ENCODE results near the gene MAK. TPM values are rescaled to one million over a fixed set of nuclear protein-coding genes. Genes with fewer than 3 reads are reported as not detected.

Gene MAK
- total and polyA plus RNA-seq, 2 of the 13 experiments (the other 11 are each of a cell fraction or from before 2014, with no cell fraction given), result 0.04 TPM; not detected in 1

DNA sequence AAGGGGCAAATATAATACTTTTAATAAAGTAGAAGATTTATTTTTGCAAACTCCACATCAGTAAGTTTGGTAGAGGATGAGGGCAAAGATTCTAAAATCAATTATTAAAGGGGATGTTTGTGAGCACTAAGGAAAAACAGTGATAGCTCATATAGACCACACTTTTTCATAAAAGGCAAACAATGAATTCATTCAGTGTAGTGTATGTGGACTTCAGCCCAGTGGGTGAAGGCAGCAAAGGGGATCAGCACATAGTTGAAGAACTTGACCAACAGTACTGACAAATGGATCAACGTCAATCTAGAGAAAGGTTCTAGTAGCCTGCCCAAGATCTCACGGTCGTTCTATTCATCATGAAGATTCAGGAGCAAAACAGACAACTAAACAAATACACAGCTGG, 45.3 kb downstream of the MAK start (continued):
- peak; percentile 38; the same call in 1 of the 2 replicates for TF ChIP-seq SOX5 (CRISPR knock-in tag; IDR thresholded peaks at IDR 0.05; ENCODE audit: borderline replicate concordance)
- 0 out of 2 replicates have a peak, but pooled peaks have one; percentile 27 for TF ChIP-seq CREM (IDR thresholded peaks at IDR 0.05)
- no peak for TF ChIP-seq CREM (CRISPR knock-in tag; IDR thresholded peaks at IDR 0.05)
- no peak for TF ChIP-seq ZNF777 (CRISPR knock-in tag; IDR thresholded peaks at IDR 0.05)
- TF ChIP-seq, protein P1, sequence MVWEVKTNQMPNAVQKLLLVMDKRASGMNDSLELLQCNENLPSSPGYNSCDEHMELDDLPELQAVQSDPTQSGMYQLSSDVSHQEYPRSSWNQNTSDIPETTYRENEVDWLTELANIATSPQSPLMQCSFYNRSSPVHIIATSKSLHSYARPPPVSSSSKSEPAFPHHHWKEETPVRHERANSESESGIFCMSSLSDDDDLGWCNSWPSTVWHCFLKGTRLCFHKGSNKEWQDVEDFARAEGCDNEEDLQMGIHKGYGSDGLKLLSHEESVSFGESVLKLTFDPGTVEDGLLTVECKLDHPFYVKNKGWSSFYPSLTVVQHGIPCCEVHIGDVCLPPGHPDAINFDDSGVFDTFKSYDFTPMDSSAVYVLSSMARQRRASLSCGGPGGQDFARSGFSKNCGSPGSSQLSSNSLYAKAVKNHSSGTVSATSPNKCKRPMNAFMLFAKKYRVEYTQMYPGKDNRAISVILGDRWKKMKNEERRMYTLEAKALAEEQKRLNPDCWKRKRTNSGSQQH (CRISPR knock-in tag; IDR thresholded peaks at IDR 0.05; ENCODE audit: low read depth), result no peak
- TF ChIP-seq, protein P2, sequence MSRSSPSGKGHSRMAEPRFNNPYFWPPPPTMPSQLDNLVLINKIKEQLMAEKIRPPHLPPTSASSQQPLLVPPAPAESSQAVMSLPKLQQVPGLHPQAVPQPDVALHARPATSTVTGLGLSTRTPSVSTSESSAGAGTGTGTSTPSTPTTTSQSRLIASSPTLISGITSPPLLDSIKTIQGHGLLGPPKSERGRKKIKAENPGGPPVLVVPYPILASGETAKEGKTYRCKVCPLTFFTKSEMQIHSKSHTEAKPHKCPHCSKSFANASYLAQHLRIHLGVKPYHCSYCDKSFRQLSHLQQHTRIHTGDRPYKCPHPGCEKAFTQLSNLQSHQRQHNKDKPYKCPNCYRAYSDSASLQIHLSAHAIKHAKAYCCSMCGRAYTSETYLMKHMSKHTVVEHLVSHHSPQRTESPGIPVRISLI (CRISPR knock-in tag; IDR thresholded peaks at IDR 0.05; ENCODE audit: borderline replicate concordance), result peak; percentile 26; the same call in 1 of the 2 replicates
- TF ChIP-seq XBP1 (CRISPR knock-in tag; IDR thresholded peaks at IDR 0.05), result no peak
- peak in 1 of 2 experiments; percentile 16; a peak in 1 of 4 replicates for TF ChIP-seq EP300 (IDR thresholded peaks at IDR 0.05; ENCODE audit: low read depth in 2 of 2, low read length in 2 of 2)
- TF ChIP-seq EP300 (CRISPR knock-in tag; IDR thresholded peaks at IDR 0.05; ENCODE audit: borderline replicate concordance), result no peak
- TF ChIP-seq, protein P3, sequence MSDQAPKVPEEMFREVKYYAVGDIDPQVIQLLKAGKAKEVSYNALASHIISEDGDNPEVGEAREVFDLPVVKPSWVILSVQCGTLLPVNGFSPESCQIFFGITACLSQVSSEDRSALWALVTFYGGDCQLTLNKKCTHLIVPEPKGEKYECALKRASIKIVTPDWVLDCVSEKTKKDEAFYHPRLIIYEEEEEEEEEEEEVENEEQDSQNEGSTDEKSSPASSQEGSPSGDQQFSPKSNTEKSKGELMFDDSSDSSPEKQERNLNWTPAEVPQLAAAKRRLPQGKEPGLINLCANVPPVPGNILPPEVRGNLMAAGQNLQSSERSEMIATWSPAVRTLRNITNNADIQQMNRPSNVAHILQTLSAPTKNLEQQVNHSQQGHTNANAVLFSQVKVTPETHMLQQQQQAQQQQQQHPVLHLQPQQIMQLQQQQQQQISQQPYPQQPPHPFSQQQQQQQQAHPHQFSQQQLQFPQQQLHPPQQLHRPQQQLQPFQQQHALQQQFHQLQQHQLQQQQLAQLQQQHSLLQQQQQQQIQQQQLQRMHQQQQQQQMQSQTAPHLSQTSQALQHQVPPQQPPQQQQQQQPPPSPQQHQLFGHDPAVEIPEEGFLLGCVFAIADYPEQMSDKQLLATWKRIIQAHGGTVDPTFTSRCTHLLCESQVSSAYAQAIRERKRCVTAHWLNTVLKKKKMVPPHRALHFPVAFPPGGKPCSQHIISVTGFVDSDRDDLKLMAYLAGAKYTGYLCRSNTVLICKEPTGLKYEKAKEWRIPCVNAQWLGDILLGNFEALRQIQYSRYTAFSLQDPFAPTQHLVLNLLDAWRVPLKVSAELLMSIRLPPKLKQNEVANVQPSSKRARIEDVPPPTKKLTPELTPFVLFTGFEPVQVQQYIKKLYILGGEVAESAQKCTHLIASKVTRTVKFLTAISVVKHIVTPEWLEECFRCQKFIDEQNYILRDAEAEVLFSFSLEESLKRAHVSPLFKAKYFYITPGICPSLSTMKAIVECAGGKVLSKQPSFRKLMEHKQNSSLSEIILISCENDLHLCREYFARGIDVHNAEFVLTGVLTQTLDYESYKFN (CRISPR knock-in tag; conservative IDR thresholded peaks at IDR 0.05), result peak; percentile 34
- peak; percentile 23; the same call in 1 of the 2 replicates for TF ChIP-seq RBAK (CRISPR knock-in tag; IDR thresholded peaks at IDR 0.05)
- TF ChIP-seq ERF (CRISPR knock-in tag; IDR thresholded peaks at IDR 0.05), result no peak
- peak; percentile 63 for TF ChIP-seq ASH2L (IDR thresholded peaks at IDR 0.05; ENCODE audit: insufficient read length, low read depth, low read length)
- TF ChIP-seq HIVEP1 (CRISPR knock-in tag; IDR thresholded peaks at IDR 0.05), result no peak
- TF ChIP-seq ZNF629 (CRISPR knock-in tag; conservative IDR thresholded peaks at IDR 0.05), result peak; percentile 84
- TF ChIP-seq, protein P4, sequence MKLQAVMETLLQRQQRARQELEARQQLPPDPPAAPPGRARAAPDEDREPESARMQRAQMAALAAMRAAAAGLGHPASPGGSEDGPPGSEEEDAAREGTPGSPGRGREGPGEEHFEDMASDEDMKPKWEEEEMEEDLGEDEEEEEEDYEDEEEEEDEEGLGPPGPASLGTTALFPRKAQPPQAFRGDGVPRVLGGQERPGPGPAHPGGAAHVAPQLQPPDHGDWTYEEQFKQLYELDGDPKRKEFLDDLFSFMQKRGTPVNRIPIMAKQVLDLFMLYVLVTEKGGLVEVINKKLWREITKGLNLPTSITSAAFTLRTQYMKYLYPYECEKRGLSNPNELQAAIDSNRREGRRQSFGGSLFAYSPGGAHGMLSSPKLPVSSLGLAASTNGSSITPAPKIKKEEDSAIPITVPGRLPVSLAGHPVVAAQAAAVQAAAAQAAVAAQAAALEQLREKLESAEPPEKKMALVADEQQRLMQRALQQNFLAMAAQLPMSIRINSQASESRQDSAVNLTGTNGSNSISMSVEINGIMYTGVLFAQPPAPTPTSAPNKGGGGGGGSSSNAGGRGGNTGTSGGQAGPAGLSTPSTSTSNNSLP (IDR thresholded peaks at IDR 0.05; ENCODE audit: low read depth, low read length), result peak; percentile 48; the same call in 1 of the 2 replicates
- peak; percentile 80 for TF ChIP-seq HNF4A (CRISPR knock-in tag; IDR thresholded peaks at IDR 0.05)
